ENCODE results near the gene DDX28.

- TF ChIP-seq POLR2A (IDR thresholded peaks at IDR 0.05) (no peak), CTCF (IDR thresholded peaks at IDR 0.05) (no peak)
Measured at GRCh38 chr16:67976205-67976604, 46.8 kb downstream of the DDX28 start.
